Small intestine (tissue), 7 donors: ENCODE results near the gene FAT1. TPM values are rescaled to one million over a fixed set of nuclear protein-coding genes. Genes with fewer than 3 reads are reported as not detected.

ENCODE experiments used
- DNase-seq, 2 donors: peaks; one replicate each; pipeline versions ENCODE4 v3.0.0 to v3.0.0-alpha.2; 2013
- FAIRE-seq: peaks from 2 replicates; lab custom pipeline; 2012; peaks lifted over from hg19 to GRCh38; lab: Jason Lieb, UNC
- H3K27ac ChIP-seq, 3 donors: one replicate each; pipeline ENCODE4 v1.5.1; 2013; ENCODE audit warnings: low read length in 2 of 3, mild to moderate bottlenecking in 2 of 3, control low read depth in 1 of 3, inconsistent platforms in 1 of 3, low read depth in 1 of 3, moderate library complexity in 1 of 3
- H3K27me3 ChIP-seq, 3 donors: one replicate each; pipeline ENCODE4 v1.6.1; 2013; ENCODE audit warnings: low read length in 3 of 3, inconsistent platforms in 1 of 3; ENCODE audit not compliant: control insufficient read depth in 3 of 3, insufficient read depth in 3 of 3
- H3K36me3 ChIP-seq, 3 donors: one replicate each; pipeline ENCODE4 v1.6.1; 2013; ENCODE audit warnings: low read length in 3 of 3, inconsistent platforms in 1 of 3, low read depth in 1 of 3, mild to moderate bottlenecking in 1 of 3, moderate library complexity in 1 of 3; ENCODE audit not compliant: control insufficient read depth in 3 of 3, insufficient read depth in 2 of 3
- H3K4me1 ChIP-seq, 3 donors: one replicate each; pipeline ENCODE4 v1.6.1; 2013; ENCODE audit warnings: low read length in 2 of 3, inconsistent platforms in 1 of 3, low read depth in 1 of 3, mild to moderate bottlenecking in 1 of 3, moderate library complexity in 1 of 3; ENCODE audit not compliant: control insufficient read depth in 3 of 3, insufficient read depth in 2 of 3
- H3K4me3 ChIP-seq, 3 donors: one replicate each; pipeline ENCODE4 v1.5.1; 2013; ENCODE audit warnings: low read length in 3 of 3, control low read depth in 1 of 3, inconsistent platforms in 1 of 3, low read depth in 1 of 3, mild to moderate bottlenecking in 1 of 3, moderate library complexity in 1 of 3
- H3K9me3 ChIP-seq, 2 donors: one replicate each; pipeline ENCODE4 v1.6.1; 2013; ENCODE audit warnings: low read depth in 1 of 2, low read length in 1 of 2; ENCODE audit not compliant: control insufficient read depth in 2 of 2, insufficient read depth in 1 of 2
- WGBS, 3 donors: extraction: QIAGEN DNeasy Blood & Tissue Kit; methylation state at CpG; one replicate each; pipeline ENCODE4 v1.1.7; 2013; 5-methylcytosine and 5-hydroxymethylcytosine counted together
- polyA plus RNA-seq, 4 donors: library from polyadenylated mRNA; stranded (reverse) in 3 of 4; unstranded in 1 of 4; fragments of 200-250 nt in 3 of 4; fragments of 120-200 nt in 1 of 4; gene quantifications; one replicate each; pipeline versions ENCODE4 v1.2.1 to v1.2.3, GENCODE V29; 2013
- donor health status: healthy with polysubstance abuse.
- donor health status: control.
- donor health status: control.
- donor health status: Bipolar disorder and iron deficiency.
- donor health status: healthy.

The FAT1 gene
- polyA plus RNA-seq, 4 donors: 62.4 to 189 (median 83.6) TPM

DNA sequence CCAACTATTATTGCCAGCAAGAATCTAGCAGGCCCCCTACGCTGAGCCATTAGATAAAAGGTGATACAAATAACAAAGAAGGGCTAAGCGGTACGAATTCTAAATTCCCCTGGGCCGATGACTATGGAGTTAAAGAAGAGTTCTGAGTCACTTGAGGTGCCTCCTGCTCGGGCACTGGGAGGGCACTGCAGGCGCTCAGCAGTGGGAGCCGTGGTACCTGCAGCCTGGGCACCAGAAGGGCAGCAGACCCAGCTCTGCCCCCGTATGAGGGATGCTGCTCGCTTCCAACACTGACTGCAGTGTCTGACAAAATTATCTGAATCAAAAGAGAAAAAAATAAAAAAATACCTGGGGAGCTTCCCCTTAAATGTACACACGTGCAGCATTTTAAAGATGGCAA lies 124.2 kb downstream of the FAT1 start:
- Histone ChIP-seq H3K9me3 (no peaks in the 10 kb centered on the region), H3K4me1 (no peaks in the 10 kb centered on the region), H3K27me3 (no peaks in the 10 kb centered on the region), H3K36me3 (peaks cover 9 to 53% (median 27%) of the 10 kb centered on the region in 3 donors), H3K4me3 (no peak overlapping the region), H3K27ac (no peak overlapping the region)
- no peak for FAIRE-seq
- 90 to 96% (median 94%) methylated on average over 10 of the region's 10 CpGs for WGBS, 3 donors
- no peak for DNase-seq

DNA sequence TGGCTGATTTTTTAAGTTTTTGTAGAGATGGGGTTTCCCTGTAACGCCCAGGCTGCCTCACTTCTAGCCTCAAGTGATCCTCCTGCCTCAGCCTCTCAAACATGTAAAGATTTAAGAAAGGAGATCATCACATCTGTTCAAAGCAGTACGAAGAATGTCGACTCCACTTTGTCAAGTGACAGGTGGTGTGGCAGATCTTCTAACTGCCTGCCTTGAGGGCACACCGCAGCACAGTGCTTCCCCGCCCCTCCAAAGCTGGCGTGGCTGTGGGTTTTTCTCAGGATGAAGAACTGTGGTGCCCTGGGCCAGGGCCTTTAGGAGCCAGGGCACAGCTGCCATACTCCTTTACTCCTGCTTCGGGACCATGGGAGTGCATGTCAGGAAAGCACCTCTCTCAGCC lies 125.0 kb downstream of the FAT1 start:
- Histone ChIP-seq H3K4me3 (no peak overlapping the region), H3K9me3 (no peaks in the 10 kb centered on the region), H3K27ac (no peak overlapping the region), H3K4me1 (no peaks in the 10 kb centered on the region), H3K36me3 (peaks cover 9 to 55% (median 27%) of the 10 kb centered on the region in 3 donors), H3K27me3 (no peaks in the 10 kb centered on the region)
- 93 to 96% (median 94%) methylated on average over 7 of the region's 7 CpGs for WGBS, 3 donors
- DNase-seq (no peak), FAIRE-seq (no peak)

DNA sequence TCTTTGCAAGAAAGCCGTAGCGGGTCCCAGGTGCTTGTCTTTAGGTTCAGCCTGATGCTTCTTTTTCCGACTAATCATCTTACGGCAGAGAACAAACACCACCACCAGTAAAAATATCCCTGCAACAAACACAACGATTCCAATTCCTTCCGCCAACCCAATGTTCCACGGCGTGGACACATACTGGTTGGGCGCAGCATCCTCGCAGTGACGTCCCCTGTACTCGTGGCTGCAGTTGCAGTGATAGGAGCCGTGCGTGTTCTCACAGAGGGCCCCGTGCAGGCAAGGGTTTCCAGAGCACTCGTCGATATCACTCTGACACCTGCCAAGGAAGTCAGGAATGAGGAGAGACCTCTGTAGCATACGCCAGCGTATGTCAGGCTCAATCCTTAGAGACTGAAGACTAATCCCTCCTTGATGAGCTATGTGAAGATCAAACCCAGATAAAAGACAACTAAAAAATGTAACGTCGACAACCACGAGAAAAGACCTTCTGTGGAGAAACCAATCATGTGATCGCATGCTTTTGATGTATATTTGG lies 126.7 kb downstream of the FAT1 start:
- WGBS, 3 donors: 95 to 96% (median 96%) methylated on average over 23 of the region's 23 CpGs
- no peak overlapping the region for H3K4me3 ChIP-seq
- FAIRE-seq (no peak), DNase-seq (no peak)
- no peaks in the 10 kb centered on the region for H3K9me3 ChIP-seq
- no peak overlapping the region for H3K27ac ChIP-seq
- H3K4me1 ChIP-seq: no peaks in the 10 kb centered on the region
- no peaks in the 10 kb centered on the region for H3K27me3 ChIP-seq
- peaks cover 3 to 56% (median 27%) of the 10 kb centered on the region in 3 donors for H3K36me3 ChIP-seq

DNA sequence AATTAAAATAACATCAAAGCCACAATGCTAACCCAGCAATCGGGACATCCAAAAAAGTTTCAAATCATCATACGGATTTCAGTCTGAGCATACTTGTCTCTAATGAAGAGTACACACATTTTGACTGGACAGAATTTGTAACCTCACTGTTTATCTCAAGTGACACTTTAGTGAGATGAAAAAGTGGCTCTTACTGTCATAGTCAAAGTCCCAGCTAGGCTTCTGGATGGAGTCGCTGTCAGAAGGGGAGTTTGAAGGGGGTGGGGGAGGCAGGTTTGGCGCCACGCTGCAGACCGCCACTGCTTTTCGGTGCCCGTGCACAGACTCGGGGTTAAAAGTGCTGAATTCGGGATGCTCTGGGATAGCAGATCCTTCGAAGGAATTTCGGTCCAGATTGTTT lies 127.3 kb downstream of the FAT1 start:
- Histone ChIP-seq H3K27me3 (no peaks in the 10 kb centered on the region), H3K9me3 (no peaks in the 10 kb centered on the region), H3K36me3 (peaks cover 3 to 59% (median 27%) of the 10 kb centered on the region in 3 donors), H3K4me1 (no peaks in the 10 kb centered on the region), H3K4me3 (no peak overlapping the region), H3K27ac (no peak overlapping the region)
- FAIRE-seq (no peak), DNase-seq (no peak)
- whole genome bisulfite sequencing, 3 donors: 93 to 95% (median 94%) methylated on average over 12 of the region's 12 CpGs

DNA sequence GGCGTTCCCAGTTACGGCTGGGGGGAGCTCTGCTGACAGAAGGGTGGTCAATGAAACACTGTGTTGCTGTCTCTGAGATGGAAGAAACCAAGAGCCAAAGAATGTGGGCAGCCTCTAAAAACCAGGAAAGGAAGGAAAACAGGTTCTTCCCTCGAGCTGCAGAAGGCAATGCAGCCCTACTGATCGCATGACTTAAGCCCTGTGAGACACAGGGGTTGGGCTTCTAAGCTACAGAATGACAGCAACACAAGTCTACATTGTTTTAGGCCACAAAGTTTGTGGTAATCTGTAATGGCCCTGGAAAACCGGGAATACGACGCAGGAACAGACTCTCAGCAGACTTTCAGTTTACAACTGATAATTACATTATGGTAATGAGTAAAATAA lies 130.1 kb downstream of the FAT1 start:
- H3K9me3 ChIP-seq: no peaks in the 10 kb centered on the region
- DNase-seq (no peak), FAIRE-seq (no peak)
- no peak overlapping the region for H3K27ac ChIP-seq
- H3K27me3 ChIP-seq: no peaks in the 10 kb centered on the region
- H3K4me3 ChIP-seq: no peak overlapping the region
- no peaks in the 10 kb centered on the region for H3K4me1 ChIP-seq
- WGBS, 3 donors: 75 to 82% (median 80%) methylated on average over 7 of the region's 7 CpGs
- peaks cover 5 to 50% (median 24%) of the 10 kb centered on the region in 3 donors for H3K36me3 ChIP-seq

DNA sequence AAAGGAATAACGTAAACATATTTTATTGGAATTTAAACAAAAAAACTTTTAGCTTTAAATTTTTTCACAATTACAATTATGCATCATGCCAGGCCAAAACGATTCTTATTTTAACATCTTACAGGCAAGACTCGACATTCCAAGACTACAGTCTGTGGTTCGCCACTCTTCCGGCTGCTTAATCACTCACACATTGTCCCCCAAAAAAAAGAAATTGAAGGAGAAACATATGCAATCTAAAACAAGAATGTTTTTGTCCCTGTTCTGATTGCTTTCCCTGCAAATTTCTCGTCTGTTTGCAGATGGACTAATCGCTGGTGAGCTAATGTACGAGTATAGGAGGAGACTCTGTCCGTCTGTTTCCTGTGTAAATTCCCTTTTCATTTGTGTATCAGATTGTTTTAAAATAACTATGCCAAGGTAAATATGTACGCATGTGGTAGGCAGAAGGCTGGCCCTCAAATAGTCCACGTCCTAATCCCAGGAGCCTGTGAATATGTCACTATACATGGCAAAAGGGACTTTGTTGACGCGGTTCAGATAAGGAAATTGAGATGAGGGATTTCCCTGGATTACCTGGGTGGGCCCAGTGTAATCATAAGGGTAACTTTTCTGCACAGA lies 130.6 kb downstream of the FAT1 start:
- Histone ChIP-seq H3K36me3 (peaks cover 5 to 52% (median 22%) of the 10 kb centered on the region in 3 donors), H3K9me3 (no peaks in the 10 kb centered on the region), H3K27ac (no peak overlapping the region), H3K4me3 (no peak overlapping the region), H3K4me1 (no peaks in the 10 kb centered on the region), H3K27me3 (no peaks in the 10 kb centered on the region)
- 82 to 88% (median 84%) methylated on average over 13 of the region's 13 CpGs for WGBS, 3 donors
- FAIRE-seq (no peak), DNase-seq (no peak)

DNA sequence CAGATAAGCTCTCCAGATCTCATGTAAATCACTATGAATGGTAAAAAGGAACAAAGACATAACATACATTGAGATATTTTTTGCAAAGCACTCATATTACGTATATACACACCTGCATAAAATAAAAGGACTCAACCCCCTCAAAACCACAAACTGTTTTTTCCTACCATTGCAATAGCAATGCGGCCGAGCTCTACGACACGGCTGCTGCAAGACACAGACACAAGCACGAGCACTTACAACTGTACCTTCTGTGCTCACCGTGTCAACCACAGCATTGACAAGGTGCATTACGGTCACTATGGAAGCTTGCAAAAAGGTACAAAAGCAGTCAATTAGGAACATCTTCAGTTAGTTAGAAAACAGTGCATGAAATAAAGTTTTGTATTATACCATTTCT lies 131.2 kb downstream of the FAT1 start:
- 92 to 96% (median 93%) methylated on average over 8 of the region's 8 CpGs for WGBS, 3 donors
- H3K4me3 ChIP-seq: no peak overlapping the region
- H3K27me3 ChIP-seq: no peaks in the 10 kb centered on the region
- no peaks in the 10 kb centered on the region for H3K9me3 ChIP-seq
- FAIRE-seq (no peak), DNase-seq (no peak)
- H3K4me1 ChIP-seq: no peaks in the 10 kb centered on the region
- H3K27ac ChIP-seq: no peak overlapping the region
- H3K36me3 ChIP-seq: peaks cover 5 to 52% (median 20%) of the 10 kb centered on the region in 3 donors

DNA sequence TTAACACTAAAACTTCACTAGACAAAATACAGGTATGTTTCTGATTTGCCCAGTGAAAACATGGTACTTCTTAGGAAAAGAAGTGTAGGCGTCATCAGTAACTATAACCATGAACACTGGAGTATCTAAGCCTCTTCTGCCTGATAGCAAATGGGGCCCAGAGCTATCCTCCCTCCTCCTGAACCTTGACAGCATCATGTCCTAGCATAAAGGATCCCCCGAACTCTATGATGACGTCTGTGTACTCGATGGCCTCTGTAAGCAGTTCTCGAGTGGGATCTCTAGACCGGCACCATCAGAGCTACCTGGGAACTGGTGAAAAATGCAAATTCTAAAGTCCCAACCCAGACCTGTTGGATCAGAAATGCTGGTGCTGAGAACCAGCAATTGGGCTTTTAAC lies 132.0 kb downstream of the FAT1 start:
- peaks cover 5 to 47% (median 19%) of the 10 kb centered on the region in 3 donors for H3K36me3 ChIP-seq
- no peak for DNase-seq
- WGBS, 3 donors: 83 to 93% (median 89%) methylated on average over 6 of the region's 6 CpGs
- no peak for FAIRE-seq
- H3K4me3 ChIP-seq: no peak overlapping the region
- no peaks in the 10 kb centered on the region for H3K4me1 ChIP-seq
- H3K9me3 ChIP-seq: no peaks in the 10 kb centered on the region
- no peaks in the 10 kb centered on the region for H3K27me3 ChIP-seq
- H3K27ac ChIP-seq: no peak overlapping the region
